ENCODE results near the gene TMA16. TPM values are rescaled to one million over a fixed set of nuclear protein-coding genes. Genes with fewer than 3 reads are reported as not detected.

The TMA16 gene
- total and polyA plus RNA-seq, 4 donors, result 13.3 to 24.6 (median 16.8) TPM

- no CpG with 5 or more reads among the region's 1 CpG for WGBS (ENCODE audit: insufficient coverage)
- Histone ChIP-seq H3K4me3 (ENCODE audit: low read depth, low read length) (no peak overlapping the region), H3K27me3 (ENCODE audit: control insufficient read depth, insufficient read depth, low read length) (no peaks in the 10 kb centered on the region), H3K9me3 (ENCODE audit: control insufficient read depth, insufficient read depth, low read length) (no peaks in the 10 kb centered on the region), H3K36me3 (ENCODE audit: control insufficient read depth, insufficient read depth, low read length) (no peaks in the 10 kb centered on the region), H3K4me1 (ENCODE audit: control insufficient read depth, insufficient read depth, low read length) (no peaks in the 10 kb centered on the region), H3K27ac (ENCODE audit: low read depth, low read length) (no peak overlapping the region)
- DNase-seq (ENCODE audit: low read depth in 4 of 6, low spot score in 6 of 6), result no peak
Measured at GRCh38 chr4:163500586-163500985, 6.1 kb downstream of the TMA16 start.

GRCh38 chr4:163505374-163505773 lies 10.9 kb downstream of the TMA16 start:
- Histone ChIP-seq H3K9me3 (ENCODE audit: control insufficient read depth, insufficient read depth, low read length) (no peaks in the 10 kb centered on the region), H3K27ac (ENCODE audit: low read depth, low read length) (no peak overlapping the region), H3K4me3 (ENCODE audit: low read depth, low read length) (no peak overlapping the region), H3K27me3 (ENCODE audit: control insufficient read depth, insufficient read depth, low read length) (no peaks in the 10 kb centered on the region), H3K4me1 (ENCODE audit: control insufficient read depth, insufficient read depth, low read length) (no peaks in the 10 kb centered on the region), H3K36me3 (ENCODE audit: control insufficient read depth, insufficient read depth, low read length) (no peaks in the 10 kb centered on the region)
- 100% methylated on average over 3 of the region's 3 CpGs for WGBS (ENCODE audit: insufficient coverage)
- DNase-seq (ENCODE audit: low read depth in 4 of 6, low spot score in 6 of 6), result no peak

GRCh38 chr4:163515198-163515597 lies 20.7 kb downstream of the TMA16 start:
- no peaks in the 10 kb centered on the region for H3K9me3 ChIP-seq (ENCODE audit: control insufficient read depth, insufficient read depth, low read length)
- H3K27me3 ChIP-seq (ENCODE audit: control insufficient read depth, insufficient read depth, low read length), result no peaks in the 10 kb centered on the region
- WGBS (ENCODE audit: insufficient coverage), result 100% methylated on average over 1 of the region's 8 CpGs
- H3K4me1 ChIP-seq (ENCODE audit: control insufficient read depth, insufficient read depth, low read length), result no peaks in the 10 kb centered on the region
- no peaks in the 10 kb centered on the region for H3K36me3 ChIP-seq (ENCODE audit: control insufficient read depth, insufficient read depth, low read length)
- no peak for DNase-seq (ENCODE audit: low read depth in 4 of 6, low spot score in 6 of 6)
- no peak overlapping the region for H3K27ac ChIP-seq (ENCODE audit: low read depth, low read length)
- H3K4me3 ChIP-seq (ENCODE audit: low read depth, low read length), result no peak overlapping the region

GRCh38 chr4:163523791-163524365 lies 29.4 kb downstream of the TMA16 start:
- DNase-seq (ENCODE audit: low read depth in 4 of 6, low spot score in 6 of 6), result no peak
- H3K4me1 ChIP-seq (ENCODE audit: control insufficient read depth, insufficient read depth, low read length), result no peaks in the 10 kb centered on the region
- H3K9me3 ChIP-seq (ENCODE audit: control insufficient read depth, insufficient read depth, low read length), result no peaks in the 10 kb centered on the region
- H3K4me3 ChIP-seq (ENCODE audit: low read depth, low read length), result no peak overlapping the region
- H3K36me3 ChIP-seq (ENCODE audit: control insufficient read depth, insufficient read depth, low read length), result no peaks in the 10 kb centered on the region
- no peaks in the 10 kb centered on the region for H3K27me3 ChIP-seq (ENCODE audit: control insufficient read depth, insufficient read depth, low read length)
- WGBS (ENCODE audit: insufficient coverage), result 69% methylated on average over 3 of the region's 3 CpGs
- H3K27ac ChIP-seq (ENCODE audit: low read depth, low read length), result no peak overlapping the region

- no peaks in the 10 kb centered on the region for H3K27me3 ChIP-seq (ENCODE audit: control insufficient read depth, insufficient read depth, low read length)
- H3K36me3 ChIP-seq (ENCODE audit: control insufficient read depth, insufficient read depth, low read length), result no peaks in the 10 kb centered on the region
- no CpG with 5 or more reads among the region's 3 CpGs for WGBS (ENCODE audit: insufficient coverage)
- H3K4me1 ChIP-seq (ENCODE audit: control insufficient read depth, insufficient read depth, low read length), result no peaks in the 10 kb centered on the region
- no peak for DNase-seq (ENCODE audit: low read depth in 4 of 6, low spot score in 6 of 6)
- no peaks in the 10 kb centered on the region for H3K9me3 ChIP-seq (ENCODE audit: control insufficient read depth, insufficient read depth, low read length)
- no peak overlapping the region for H3K27ac ChIP-seq (ENCODE audit: low read depth, low read length)
- no peak overlapping the region for H3K4me3 ChIP-seq (ENCODE audit: low read depth, low read length)
Measured at GRCh38 chr4:163525982-163526381, 31.5 kb downstream of the TMA16 start.

- no peaks in the 10 kb centered on the region for H3K36me3 ChIP-seq (ENCODE audit: control insufficient read depth, insufficient read depth, low read length)
- no peaks in the 10 kb centered on the region for H3K27me3 ChIP-seq (ENCODE audit: control insufficient read depth, insufficient read depth, low read length)
- DNase-seq (ENCODE audit: low read depth in 4 of 6, low spot score in 6 of 6), result no peak
- no peak overlapping the region for H3K4me3 ChIP-seq (ENCODE audit: low read depth, low read length)
- no peak overlapping the region for H3K27ac ChIP-seq (ENCODE audit: low read depth, low read length)
- no CpG with 5 or more reads among the region's 2 CpGs for WGBS (ENCODE audit: insufficient coverage)
- H3K9me3 ChIP-seq (ENCODE audit: control insufficient read depth, insufficient read depth, low read length), result no peaks in the 10 kb centered on the region
- no peaks in the 10 kb centered on the region for H3K4me1 ChIP-seq (ENCODE audit: control insufficient read depth, insufficient read depth, low read length)
Measured at GRCh38 chr4:163527172-163527571, 32.7 kb downstream of the TMA16 start.

- DNase-seq (ENCODE audit: low read depth in 4 of 6, low spot score in 6 of 6), result no peak
- Histone ChIP-seq H3K27ac (ENCODE audit: low read depth, low read length) (no peak overlapping the region), H3K4me1 (ENCODE audit: control insufficient read depth, insufficient read depth, low read length) (no peaks in the 10 kb centered on the region), H3K27me3 (ENCODE audit: control insufficient read depth, insufficient read depth, low read length) (no peaks in the 10 kb centered on the region), H3K36me3 (ENCODE audit: control insufficient read depth, insufficient read depth, low read length) (no peaks in the 10 kb centered on the region), H3K9me3 (ENCODE audit: control insufficient read depth, insufficient read depth, low read length) (no peaks in the 10 kb centered on the region), H3K4me3 (ENCODE audit: low read depth, low read length) (no peak overlapping the region)
- 87% methylated on average over 2 of the region's 4 CpGs for WGBS (ENCODE audit: insufficient coverage)
Measured at GRCh38 chr4:163528653-163529052, 34.2 kb downstream of the TMA16 start.

GRCh38 chr4:163534056-163534455 lies 39.6 kb downstream of the TMA16 start:
- 80% methylated on average over 1 of the region's 4 CpGs for WGBS (ENCODE audit: insufficient coverage)
- no peaks in the 10 kb centered on the region for H3K27me3 ChIP-seq (ENCODE audit: control insufficient read depth, insufficient read depth, low read length)
- H3K36me3 ChIP-seq (ENCODE audit: control insufficient read depth, insufficient read depth, low read length), result no peaks in the 10 kb centered on the region
- no peaks in the 10 kb centered on the region for H3K4me1 ChIP-seq (ENCODE audit: control insufficient read depth, insufficient read depth, low read length)
- no peaks in the 10 kb centered on the region for H3K9me3 ChIP-seq (ENCODE audit: control insufficient read depth, insufficient read depth, low read length)
- H3K4me3 ChIP-seq (ENCODE audit: low read depth, low read length), result no peak overlapping the region
- no peak for DNase-seq (ENCODE audit: low read depth in 4 of 6, low spot score in 6 of 6)
- H3K27ac ChIP-seq (ENCODE audit: low read depth, low read length), result no peak overlapping the region

- H3K27ac ChIP-seq (ENCODE audit: low read depth, low read length), result no peak overlapping the region
- H3K4me1 ChIP-seq (ENCODE audit: control insufficient read depth, insufficient read depth, low read length), result no peaks in the 10 kb centered on the region
- H3K36me3 ChIP-seq (ENCODE audit: control insufficient read depth, insufficient read depth, low read length), result no peaks in the 10 kb centered on the region
- no peaks in the 10 kb centered on the region for H3K9me3 ChIP-seq (ENCODE audit: control insufficient read depth, insufficient read depth, low read length)
- H3K4me3 ChIP-seq (ENCODE audit: low read depth, low read length), result no peak overlapping the region
- no peaks in the 10 kb centered on the region for H3K27me3 ChIP-seq (ENCODE audit: control insufficient read depth, insufficient read depth, low read length)
- DNase-seq (ENCODE audit: low read depth in 4 of 6, low spot score in 6 of 6), result no peak
- no CpG with 5 or more reads among the region's 1 CpG for WGBS (ENCODE audit: insufficient coverage)
Measured at GRCh38 chr4:163535657-163536056, 41.2 kb downstream of the TMA16 start.

GRCh38 chr4:163536091-163536490 lies 41.6 kb downstream of the TMA16 start:
- DNase-seq (ENCODE audit: low read depth in 4 of 6, low spot score in 6 of 6), result peak in 1 of 6 donors; percentile 77

More at GRCh38 chr4:163536091-163536490, 41.6 kb downstream of the TMA16 start:
- Histone ChIP-seq H3K4me3 (ENCODE audit: low read depth, low read length) (no peak overlapping the region), H3K9me3 (ENCODE audit: control insufficient read depth, insufficient read depth, low read length) (no peaks in the 10 kb centered on the region), H3K36me3 (ENCODE audit: control insufficient read depth, insufficient read depth, low read length) (no peaks in the 10 kb centered on the region), H3K4me1 (ENCODE audit: control insufficient read depth, insufficient read depth, low read length) (no peaks in the 10 kb centered on the region), H3K27me3 (ENCODE audit: control insufficient read depth, insufficient read depth, low read length) (no peaks in the 10 kb centered on the region), H3K27ac (ENCODE audit: low read depth, low read length) (no peak overlapping the region)
- WGBS (ENCODE audit: insufficient coverage), result 0% methylated on average over 1 of the region's 2 CpGs
